HepG2 (cell line): ENCODE measurements around the gene CCDC192.

Experiments used
- ATF1 ChIP-seq: IDR thresholded peaks from 2 replicates; pipeline ENCODE4 v1.6.1; 2016; ENCODE audit warnings: mild to moderate bottlenecking, control low read depth
- HOXD1 ChIP-seq: sonication (generic); formaldehyde crosslinking; IDR thresholded peaks from 2 replicates; pipeline ENCODE4 v1.5.0; 2020; ENCODE audit warnings: missing genetic modification reagents
- NR2F6 ChIP-seq, 2 experiments: IDR thresholded peaks; 2 replicates each; pipeline ENCODE4 v1.6.1; 2016; ENCODE audit warnings: antibody characterized with exemption in 1 of 2, mild to moderate bottlenecking in 1 of 2
- RAD21 ChIP-seq: fragments of 450-650 bp; formaldehyde crosslinking; IDR thresholded peaks from 2 replicates; pipeline ENCODE4 v1.5.0; 2020; ENCODE audit warnings: mild to moderate bottlenecking
- TBX2 ChIP-seq: sonication (generic); formaldehyde crosslinking; IDR thresholded peaks from 2 replicates; pipeline ENCODE4 v1.5.0; 2020; ENCODE audit warnings: missing genetic modification reagents, mild to moderate bottlenecking, borderline replicate concordance
- TGIF2 ChIP-seq: IDR thresholded peaks from 2 replicates; pipeline ENCODE4 v1.6.1; 2016; ENCODE audit warnings: control low read depth, missing compliant biosample characterization
- ZNF207 ChIP-seq: fragments of 450-650 bp; IDR thresholded peaks from 2 replicates; pipeline ENCODE4 v1.6.1; 2016; ENCODE audit warnings: antibody characterized with exemption, borderline replicate concordance
- ZNF264 ChIP-seq: sonication (generic); formaldehyde crosslinking; IDR thresholded peaks from 2 replicates; pipeline ENCODE4 v1.4.0; 2020; ENCODE audit warnings: missing genetic modification reagents
- ZNF512B ChIP-seq: sonication (generic); formaldehyde crosslinking; IDR thresholded peaks from 2 replicates; pipeline ENCODE4 v1.5.1; 2020; ENCODE audit warnings: missing genetic modification reagents, mild to moderate bottlenecking, borderline replicate concordance
- TF ChIP-seq, protein P1 (sequence below): sonication (generic); formaldehyde crosslinking; IDR thresholded peaks from 2 replicates; pipeline ENCODE4 v1.5.0; 2020; ENCODE audit warnings: mild to moderate bottlenecking, missing genetic modification reagents, moderate library complexity
- TF ChIP-seq, protein P2 (sequence below): sonication (generic); formaldehyde crosslinking; IDR thresholded peaks from 2 replicates; pipeline ENCODE4 v1.4.0; 2020; ENCODE audit warnings: missing genetic modification reagents
- TF ChIP-seq, protein P3 (sequence below): sonication (generic); formaldehyde crosslinking; IDR thresholded peaks from 2 replicates; pipeline ENCODE4 v1.4.0; 2020; ENCODE audit warnings: mild to moderate bottlenecking, missing genetic modification reagents
- TF ChIP-seq, protein P4 (sequence below): sonication (generic); formaldehyde crosslinking; IDR thresholded peaks from 2 replicates; pipeline ENCODE4 v1.4.0; 2020; ENCODE audit warnings: missing genetic modification reagents

DNA sequence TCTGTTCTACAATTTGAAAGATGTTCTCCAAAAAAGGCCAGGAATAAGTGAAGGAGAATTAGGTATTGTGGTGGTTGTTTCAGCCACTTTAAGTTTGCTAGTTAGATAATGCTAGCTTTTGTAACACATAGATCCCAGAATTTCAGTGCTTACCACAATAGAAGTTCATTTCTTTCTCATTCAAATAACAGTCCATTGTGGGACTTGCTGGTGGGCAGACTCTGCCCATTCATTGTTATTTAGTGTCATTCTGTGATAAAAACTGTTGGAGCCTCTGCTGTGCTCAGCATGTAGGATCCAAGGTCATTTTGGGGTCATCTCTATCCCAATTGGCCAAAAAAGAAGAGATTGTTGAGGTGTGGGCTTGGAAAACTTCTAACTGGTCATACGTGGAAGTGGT lies 106.8 kb downstream of the CCDC192 start:
- TF ChIP-seq TGIF2 (no peak), TBX2 (CRISPR knock-in tag) (no peak), HOXD1 (CRISPR knock-in tag) (no peak), ZNF207 (no peak), ATF1 (CRISPR knock-in tag) (no peak), ZNF512B (CRISPR knock-in tag) (no peak), ZNF264 (CRISPR knock-in tag) (no peak), NR2F6 (IDR thresholded peaks at IDR 0.05) (no peak), NR2F6 (CRISPR knock-in tag; IDR thresholded peaks at IDR 0.05) (no peak), RAD21 (CRISPR knock-in tag) (no peak)
- TF ChIP-seq, protein P1, sequence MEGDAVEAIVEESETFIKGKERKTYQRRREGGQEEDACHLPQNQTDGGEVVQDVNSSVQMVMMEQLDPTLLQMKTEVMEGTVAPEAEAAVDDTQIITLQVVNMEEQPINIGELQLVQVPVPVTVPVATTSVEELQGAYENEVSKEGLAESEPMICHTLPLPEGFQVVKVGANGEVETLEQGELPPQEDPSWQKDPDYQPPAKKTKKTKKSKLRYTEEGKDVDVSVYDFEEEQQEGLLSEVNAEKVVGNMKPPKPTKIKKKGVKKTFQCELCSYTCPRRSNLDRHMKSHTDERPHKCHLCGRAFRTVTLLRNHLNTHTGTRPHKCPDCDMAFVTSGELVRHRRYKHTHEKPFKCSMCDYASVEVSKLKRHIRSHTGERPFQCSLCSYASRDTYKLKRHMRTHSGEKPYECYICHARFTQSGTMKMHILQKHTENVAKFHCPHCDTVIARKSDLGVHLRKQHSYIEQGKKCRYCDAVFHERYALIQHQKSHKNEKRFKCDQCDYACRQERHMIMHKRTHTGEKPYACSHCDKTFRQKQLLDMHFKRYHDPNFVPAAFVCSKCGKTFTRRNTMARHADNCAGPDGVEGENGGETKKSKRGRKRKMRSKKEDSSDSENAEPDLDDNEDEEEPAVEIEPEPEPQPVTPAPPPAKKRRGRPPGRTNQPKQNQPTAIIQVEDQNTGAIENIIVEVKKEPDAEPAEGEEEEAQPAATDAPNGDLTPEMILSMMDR (CRISPR knock-in tag), result no peak
- TF ChIP-seq, protein P2, sequence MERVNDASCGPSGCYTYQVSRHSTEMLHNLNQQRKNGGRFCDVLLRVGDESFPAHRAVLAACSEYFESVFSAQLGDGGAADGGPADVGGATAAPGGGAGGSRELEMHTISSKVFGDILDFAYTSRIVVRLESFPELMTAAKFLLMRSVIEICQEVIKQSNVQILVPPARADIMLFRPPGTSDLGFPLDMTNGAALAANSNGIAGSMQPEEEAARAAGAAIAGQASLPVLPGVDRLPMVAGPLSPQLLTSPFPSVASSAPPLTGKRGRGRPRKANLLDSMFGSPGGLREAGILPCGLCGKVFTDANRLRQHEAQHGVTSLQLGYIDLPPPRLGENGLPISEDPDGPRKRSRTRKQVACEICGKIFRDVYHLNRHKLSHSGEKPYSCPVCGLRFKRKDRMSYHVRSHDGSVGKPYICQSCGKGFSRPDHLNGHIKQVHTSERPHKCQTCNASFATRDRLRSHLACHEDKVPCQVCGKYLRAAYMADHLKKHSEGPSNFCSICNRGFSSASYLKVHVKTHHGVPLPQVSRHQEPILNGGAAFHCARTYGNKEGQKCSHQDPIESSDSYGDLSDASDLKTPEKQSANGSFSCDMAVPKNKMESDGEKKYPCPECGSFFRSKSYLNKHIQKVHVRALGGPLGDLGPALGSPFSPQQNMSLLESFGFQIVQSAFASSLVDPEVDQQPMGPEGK, result no peak
- TF ChIP-seq, protein P3, sequence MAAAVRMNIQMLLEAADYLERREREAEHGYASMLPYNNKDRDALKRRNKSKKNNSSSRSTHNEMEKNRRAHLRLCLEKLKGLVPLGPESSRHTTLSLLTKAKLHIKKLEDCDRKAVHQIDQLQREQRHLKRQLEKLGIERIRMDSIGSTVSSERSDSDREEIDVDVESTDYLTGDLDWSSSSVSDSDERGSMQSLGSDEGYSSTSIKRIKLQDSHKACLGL (CRISPR knock-in tag), result no peak
- TF ChIP-seq, protein P4, sequence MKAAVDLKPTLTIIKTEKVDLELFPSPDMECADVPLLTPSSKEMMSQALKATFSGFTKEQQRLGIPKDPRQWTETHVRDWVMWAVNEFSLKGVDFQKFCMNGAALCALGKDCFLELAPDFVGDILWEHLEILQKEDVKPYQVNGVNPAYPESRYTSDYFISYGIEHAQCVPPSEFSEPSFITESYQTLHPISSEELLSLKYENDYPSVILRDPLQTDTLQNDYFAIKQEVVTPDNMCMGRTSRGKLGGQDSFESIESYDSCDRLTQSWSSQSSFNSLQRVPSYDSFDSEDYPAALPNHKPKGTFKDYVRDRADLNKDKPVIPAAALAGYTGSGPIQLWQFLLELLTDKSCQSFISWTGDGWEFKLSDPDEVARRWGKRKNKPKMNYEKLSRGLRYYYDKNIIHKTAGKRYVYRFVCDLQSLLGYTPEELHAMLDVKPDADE, result no peak
